Skeletal muscle satellite cell (primary cell): ENCODE measurements around the gene STK26.

Experiments
- H3K27me3 ChIP-seq: 2 replicates; pipeline ENCODE4 v1.7.0; 2013; ENCODE audit warnings: low read length; ENCODE audit not compliant: control insufficient read depth, insufficient read depth
- H3K36me3 ChIP-seq: 2 replicates; pipeline ENCODE4 v1.7.0; 2013; ENCODE audit warnings: mild to moderate bottlenecking, control low read depth, low read length; ENCODE audit not compliant: insufficient read depth
- H3K4me1 ChIP-seq: 2 replicates; pipeline ENCODE4 v1.7.0; 2013; ENCODE audit warnings: low read length; ENCODE audit not compliant: control insufficient read depth, insufficient read depth
- H3K4me2 ChIP-seq: 2 replicates; pipeline ENCODE4 v1.7.0; 2013; ENCODE audit warnings: mild to moderate bottlenecking, low read length
- H3K4me3 ChIP-seq: 2 replicates; pipeline ENCODE4 v1.7.0; 2013; ENCODE audit warnings: low read length
- H3K9ac ChIP-seq: 2 replicates; pipeline ENCODE4 v1.7.0; 2013; ENCODE audit warnings: mild to moderate bottlenecking, low read depth, low read length, moderate library complexity
- H3K9me3 ChIP-seq: replicated peaks from 2 replicates; pipeline ENCODE4 v1.7.0; 2013; ENCODE audit warnings: mild to moderate bottlenecking, control low read depth, low read length

Gene STK26

GRCh38 chrX:132068405-132068804 lies 45.3 kb downstream of the STK26 start:
- Histone ChIP-seq H3K4me1 (no peaks in the 10 kb centered on the region), H3K36me3 (no peaks in the 10 kb centered on the region), H3K4me3 (no peak overlapping the region), H3K27me3 (peaks cover 4% of the 10 kb centered on the region), H3K9ac (no peak overlapping the region), H3K4me2 (no peak overlapping the region), H3K9me3 (no peaks in the 10 kb centered on the region)

GRCh38 chrX:132071254-132071653 lies 48.2 kb downstream of the STK26 start:
- Histone ChIP-seq H3K9me3 (no peaks in the 10 kb centered on the region), H3K36me3 (no peaks in the 10 kb centered on the region)

GRCh38 chrX:132077414-132077813 lies 54.3 kb downstream of the STK26 start:
- H3K4me1 ChIP-seq, result no peaks in the 10 kb centered on the region
- no peak overlapping the region for H3K4me3 ChIP-seq
- H3K4me2 ChIP-seq, result no peak overlapping the region
- peaks cover 15% of the 10 kb centered on the region for H3K27me3 ChIP-seq
- no peaks in the 10 kb centered on the region for H3K9me3 ChIP-seq
- no peak overlapping the region for H3K9ac ChIP-seq
- no peaks in the 10 kb centered on the region for H3K36me3 ChIP-seq

More at GRCh38 chrX:132071254-132071653, 48.2 kb downstream of the STK26 start:
- H3K4me2 ChIP-seq, result no peak overlapping the region
- no peak overlapping the region for H3K9ac ChIP-seq
- peaks cover 4% of the 10 kb centered on the region for H3K27me3 ChIP-seq
- no peak overlapping the region for H3K4me3 ChIP-seq
- no peaks in the 10 kb centered on the region for H3K4me1 ChIP-seq

- Histone ChIP-seq H3K4me2 (no peak overlapping the region), H3K9ac (no peak overlapping the region), H3K9me3 (no peaks in the 10 kb centered on the region), H3K4me3 (no peak overlapping the region), H3K36me3 (no peaks in the 10 kb centered on the region), H3K4me1 (no peaks in the 10 kb centered on the region), H3K27me3 (peaks cover 17% of the 10 kb centered on the region)
Observed at GRCh38 chrX:132077912-132078311, 54.8 kb downstream of the STK26 start.

- Histone ChIP-seq H3K27me3 (peaks cover 26% of the 10 kb centered on the region), H3K4me3 (no peak overlapping the region), H3K4me1 (peaks cover 6% of the 10 kb centered on the region), H3K9me3 (no peaks in the 10 kb centered on the region), H3K9ac (no peak overlapping the region), H3K4me2 (no peak overlapping the region), H3K36me3 (no peaks in the 10 kb centered on the region)
Observed at GRCh38 chrX:132085786-132086185, 62.7 kb downstream of the STK26 start.

- H3K9me3 ChIP-seq, result no peaks in the 10 kb centered on the region
- no peak overlapping the region for H3K9ac ChIP-seq
- no peak overlapping the region for H3K4me2 ChIP-seq
- H3K36me3 ChIP-seq, result no peaks in the 10 kb centered on the region
- peaks cover 6% of the 10 kb centered on the region for H3K4me1 ChIP-seq
- H3K4me3 ChIP-seq, result no peak overlapping the region
- peaks cover 28% of the 10 kb centered on the region for H3K27me3 ChIP-seq
Observed at GRCh38 chrX:132086672-132087071, 63.6 kb downstream of the STK26 start.

GRCh38 chrX:132088864-132089263 lies 65.8 kb downstream of the STK26 start:
- Histone ChIP-seq H3K4me1 (peaks cover 6% of the 10 kb centered on the region), H3K4me2 (no peak overlapping the region), H3K9ac (no peak overlapping the region), H3K4me3 (no peak overlapping the region), H3K9me3 (no peaks in the 10 kb centered on the region), H3K27me3 (peaks cover 22% of the 10 kb centered on the region), H3K36me3 (no peaks in the 10 kb centered on the region)

- H3K36me3 ChIP-seq, result no peaks in the 10 kb centered on the region
- H3K9ac ChIP-seq, result no peak overlapping the region
- H3K4me2 ChIP-seq, result no peak overlapping the region
- peaks cover 6% of the 10 kb centered on the region for H3K4me1 ChIP-seq
- no peaks in the 10 kb centered on the region for H3K9me3 ChIP-seq
- H3K27me3 ChIP-seq, result peaks cover 16% of the 10 kb centered on the region
- no peak overlapping the region for H3K4me3 ChIP-seq
Observed at GRCh38 chrX:132090403-132091159, 67.5 kb downstream of the STK26 start.

- no peaks in the 10 kb centered on the region for H3K4me1 ChIP-seq
- H3K9ac ChIP-seq, result no peak overlapping the region
- no peaks in the 10 kb centered on the region for H3K36me3 ChIP-seq
- H3K4me2 ChIP-seq, result no peak overlapping the region
- H3K9me3 ChIP-seq, result no peaks in the 10 kb centered on the region
- peaks cover 33% of the 10 kb centered on the region for H3K27me3 ChIP-seq
- no peak overlapping the region for H3K4me3 ChIP-seq
Observed at GRCh38 chrX:132092439-132093065, 69.5 kb downstream of the STK26 start.

- Histone ChIP-seq H3K9ac (no peak overlapping the region), H3K9me3 (no peaks in the 10 kb centered on the region), H3K4me3 (no peak overlapping the region), H3K27me3 (peaks cover 40% of the 10 kb centered on the region), H3K4me2 (no peak overlapping the region), H3K4me1 (no peaks in the 10 kb centered on the region), H3K36me3 (no peaks in the 10 kb centered on the region)
Observed at GRCh38 chrX:132093239-132093860, 70.2 kb downstream of the STK26 start.

- Histone ChIP-seq H3K4me1 (no peaks in the 10 kb centered on the region), H3K36me3 (no peaks in the 10 kb centered on the region), H3K4me2 (no peak overlapping the region), H3K4me3 (no peak overlapping the region), H3K9ac (no peak overlapping the region), H3K27me3 (peaks cover 42% of the 10 kb centered on the region), H3K9me3 (no peaks in the 10 kb centered on the region)
Observed at GRCh38 chrX:132094164-132094563, 71.1 kb downstream of the STK26 start.
